Mammary epithelial cell (primary cell): ENCODE data around the gene TUFT1.

Source experiments
- CTCF ChIP-seq, 2 donors: IDR thresholded peaks in 1 of 2; conservative IDR thresholded peaks in 1 of 2; 2 replicates each; pipeline ENCODE4 v1.5.1; 2011 to 2012; ENCODE audit warnings: inconsistent platforms in 2 of 2, low read length in 2 of 2, mild to moderate bottlenecking in 2 of 2, control low read depth in 1 of 2, low read depth in 1 of 2; ENCODE audit not compliant: insufficient read depth in 1 of 2; ENCODE audit errors: extremely low read depth in 1 of 2
- EZH2 ChIP-seq: IDR thresholded peaks from 2 replicates; pipeline ENCODE4 v1.6.1; 2012; ENCODE audit warnings: low read length, inconsistent platforms, borderline replicate concordance

- TF ChIP-seq CTCF (conservative IDR thresholded peaks at IDR 0.05 in 1 of 2, IDR thresholded peaks at IDR 0.05 in 1 of 2; ENCODE audit: extremely low read depth in 1 of 2, insufficient read depth in 1 of 2, low read depth in 1 of 2, low read length in 2 of 2): no peak
- no peak for TF ChIP-seq EZH2
Measured at GRCh38 chr1:151615711-151616504, 75.8 kb downstream of the TUFT1 start.
